MCF 10A (cell line): Measurements from ENCODE around the gene NLRC3. TPM values are rescaled to one million over a fixed set of nuclear protein-coding genes. Genes with fewer than 3 reads are reported as not detected.

Experiments
- BruUV-seq: library from RNA; stranded (reverse); fragments of 400-500 nt; replicated peaks from 2 replicates; lab custom pipeline; 2021; lab: Mats Ljungman, UMichigan
- CTCF ChIA-PET: fragments of 300-600 bp; sonication (Branson Sonifier 250); formaldehyde crosslinking; extraction: SDS; loops from one replicate; lab custom pipeline; 2021; ENCODE audit warnings: antibody characterized with exemption, inconsistent platforms; lab: Yijun Ruan, JAX
- POLR2A ChIA-PET: fragments of 300-600, 350-650 bp; sonication (Branson Sonifier 250); formaldehyde crosslinking; extraction: SDS; loops from one replicate; lab custom pipeline; 2020; ENCODE audit warnings: antibody characterized with exemption, inconsistent platforms; lab: Yijun Ruan, JAX
- DNase-seq: peaks from one replicate; pipeline ENCODE4 v3.0.0-alpha.2; 2018; ENCODE audit not compliant: unreplicated experiment
- H3K27ac Mint-ChIP-seq: one replicate; pipeline ENCODE4 v1.8.0; 2022; ENCODE audit warnings: mild to moderate bottlenecking, low read depth, mixed read lengths; ENCODE audit not compliant: unreplicated experiment
- H3K27me3 Mint-ChIP-seq: one replicate; pipeline ENCODE4 v1.8.0; 2022; ENCODE audit warnings: mixed read lengths; ENCODE audit not compliant: insufficient read depth, unreplicated experiment
- H3K36me3 Mint-ChIP-seq: one replicate; pipeline ENCODE4 v1.8.0; 2022; ENCODE audit warnings: mild to moderate bottlenecking, moderate library complexity, mixed read lengths; ENCODE audit not compliant: insufficient read depth, unreplicated experiment
- H3K4me1 Mint-ChIP-seq: one replicate; pipeline ENCODE4 v1.8.0; 2022; ENCODE audit warnings: mixed read lengths; ENCODE audit not compliant: insufficient read depth, unreplicated experiment
- H3K4me3 Mint-ChIP-seq: one replicate; pipeline ENCODE4 v1.8.0; 2022; ENCODE audit warnings: mild to moderate bottlenecking, moderate library complexity, mixed read lengths; ENCODE audit not compliant: unreplicated experiment
- H3K9me3 Mint-ChIP-seq: one replicate; pipeline ENCODE4 v1.8.0; 2022; ENCODE audit warnings: mixed read lengths; ENCODE audit not compliant: unreplicated experiment
- CTCF ChIP-seq: fragments of 200-600 bp; IDR thresholded peaks from one replicate; pipeline ENCODE4 v1.8.0; 2022; ENCODE audit warnings: antibody characterized with exemption, mild to moderate bottlenecking; ENCODE audit not compliant: unreplicated experiment
- intact Hi-C: fragments of 100-400 bp; cut with micrococcal nuclease; formaldehyde crosslinking; loops from 2 replicates; pipeline ENCODE4 v1.14.1; 2022
- total RNA-seq: library from RNA; stranded (reverse); gene quantifications from 2 replicates; pipeline ENCODE4 v1.2.3, GENCODE V29; 2022

Gene NLRC3
- total RNA-seq, 1 experiment from 2014 or later, result not detected

- no peak for TF ChIP-seq CTCF
- intact Hi-C loops, result no loop called here
- H3K27ac Mint-ChIP-seq, result no peak overlapping the region
- no peaks in the 10 kb centered on the region for H3K4me1 Mint-ChIP-seq
- CTCF ChIA-PET, result no interaction called here
- H3K4me3 Mint-ChIP-seq, result no peak overlapping the region
- DNase-seq, result no peak
- no peaks in the 10 kb centered on the region for H3K27me3 Mint-ChIP-seq
- BruUV-seq, result no TSS peak
- H3K36me3 Mint-ChIP-seq, result no peaks in the 10 kb centered on the region
- POLR2A ChIA-PET, result no interaction called here
- H3K9me3 Mint-ChIP-seq, result no peaks in the 10 kb centered on the region
Observed at GRCh38 chr16:3564130-3564888, 12.9 kb downstream of the NLRC3 start.

GRCh38 chr16:3562914-3563480, 14.2 kb downstream of the NLRC3 start:
- peaks cover under 1% of the 10 kb centered on the region for H3K27me3 Mint-ChIP-seq
- no TSS peak for BruUV-seq
- intact Hi-C loops, result no loop called here
- H3K36me3 Mint-ChIP-seq, result no peaks in the 10 kb centered on the region
- ChIA-PET CTCF (no interaction called here), POLR2A (interaction anchor here (0.6 to 0.9 kb wide), 2 partner anchors 10 to 354 kb away, joined by 3 read pairs; no protein-coding TSS in a partner anchor)
- no peaks in the 10 kb centered on the region for H3K4me1 Mint-ChIP-seq
- H3K9me3 Mint-ChIP-seq, result no peaks in the 10 kb centered on the region
- no peak overlapping the region for H3K27ac Mint-ChIP-seq
- no peak overlapping the region for H3K4me3 Mint-ChIP-seq
- TF ChIP-seq CTCF, result no peak
- no peak for DNase-seq

- BruUV-seq, result no TSS peak
- DNase-seq, result no peak
- H3K36me3 Mint-ChIP-seq, result no peaks in the 10 kb centered on the region
- no peak overlapping the region for H3K4me3 Mint-ChIP-seq
- peaks cover 14% of the 10 kb centered on the region for H3K27me3 Mint-ChIP-seq
- CTCF ChIA-PET, result interaction anchor here (0.6 to 0.7 kb wide), 2 partner anchors 50 to 393 kb away, joined by 3 read pairs; partner anchors contain the start of gene SLX4
- no peaks in the 10 kb centered on the region for H3K4me1 Mint-ChIP-seq
- H3K9me3 Mint-ChIP-seq, result no peaks in the 10 kb centered on the region
- intact Hi-C loops, result no loop called here
- POLR2A ChIA-PET, result interaction anchor here (0.6 kb wide), 1 partner anchor 509 kb away, joined by 3 read pairs; no protein-coding TSS in a partner anchor
- H3K27ac Mint-ChIP-seq, result no peak overlapping the region
- TF ChIP-seq CTCF, result no peak
Observed at GRCh38 chr16:3561626-3562025, 15.6 kb downstream of the NLRC3 start.

GRCh38 chr16:3554351-3554928, 22.8 kb downstream of the NLRC3 start:
- BruUV-seq, result no TSS peak
- ChIA-PET CTCF (no interaction called here), POLR2A (no interaction called here)
- Mint-ChIP-seq H3K36me3 (no peaks in the 10 kb centered on the region), H3K4me3 (no peak overlapping the region), H3K27me3 (peaks cover 37% of the 10 kb centered on the region), H3K9me3 (peaks cover 14% of the 10 kb centered on the region), H3K27ac (no peak overlapping the region), H3K4me1 (no peaks in the 10 kb centered on the region)
- intact Hi-C loops, result no loop called here
- TF ChIP-seq CTCF, result no peak
- no peak for DNase-seq
